Measurements from ENCODE around the gene DLK1.

Gene DLK1

DNA sequence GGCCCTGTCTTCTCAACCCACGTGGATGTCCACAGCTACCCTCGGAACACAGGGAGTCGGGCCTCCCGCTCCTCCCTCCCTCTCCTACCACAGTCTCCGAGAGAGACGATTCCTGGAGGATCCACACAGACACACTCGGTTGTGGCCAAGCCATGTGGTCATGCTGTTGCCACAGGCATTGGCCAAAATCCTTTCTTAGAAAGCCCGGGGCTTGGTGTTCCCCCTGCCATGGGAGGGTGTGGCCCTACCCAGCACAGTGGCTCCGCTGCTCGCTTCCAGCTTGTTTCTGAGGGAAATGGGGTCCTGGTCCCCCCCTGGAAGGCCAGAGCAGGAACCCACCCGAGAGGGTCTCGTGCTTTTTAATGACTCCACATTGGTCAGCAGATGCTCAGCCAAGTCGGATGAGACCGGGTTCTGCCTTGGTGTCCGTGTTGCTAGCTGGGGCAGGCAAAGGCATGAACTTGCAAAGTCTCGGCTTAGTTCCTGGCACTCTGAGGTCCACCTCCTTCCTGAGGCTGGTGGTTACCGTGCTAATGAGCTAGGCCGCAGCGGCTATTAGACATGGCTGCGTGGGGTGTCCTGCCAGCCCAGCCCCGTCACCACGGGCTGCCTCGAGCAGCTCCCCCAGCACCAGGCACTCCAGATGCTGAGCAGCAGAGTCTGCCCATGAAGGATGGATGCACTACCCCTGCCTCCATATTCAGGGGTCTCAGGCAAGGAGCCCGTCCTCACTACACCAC lies 52.4 kb downstream of the DLK1 start:
- Mint-ChIP-seq H3K4me1 (no peaks in the 10 kb centered on the region), H3K27me3 (peaks cover 1% of the 10 kb centered on the region), H3K4me3 (no peak overlapping the region), H3K27ac (no peak overlapping the region), H3K36me3 (no peaks in the 10 kb centered on the region), H3K9me3 (no peaks in the 10 kb centered on the region)

DNA sequence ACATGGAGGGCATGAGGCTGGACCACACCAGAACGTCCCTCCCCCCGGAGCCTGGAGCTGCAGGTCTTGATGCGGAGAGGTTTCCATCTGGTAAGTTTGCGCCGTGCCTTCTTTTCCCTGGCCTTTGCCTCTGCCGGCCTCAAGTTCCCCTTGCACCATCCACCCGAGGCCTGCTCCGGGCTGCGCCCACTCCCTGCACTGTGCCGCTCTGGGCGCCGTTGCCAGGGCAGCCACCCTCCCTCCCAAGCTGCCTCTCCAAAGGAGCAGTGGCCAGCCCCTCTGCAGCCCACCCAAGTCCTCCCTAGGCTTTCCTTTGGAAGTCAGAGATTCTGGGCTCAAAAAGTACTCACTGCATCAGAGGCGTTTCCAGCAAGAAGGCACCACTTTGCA lies 53.0 kb downstream of the DLK1 start:
- no peaks in the 10 kb centered on the region for H3K4me1 Mint-ChIP-seq
- H3K9me3 Mint-ChIP-seq, result no peaks in the 10 kb centered on the region
- H3K4me3 Mint-ChIP-seq, result no peak overlapping the region
- no peak overlapping the region for H3K27ac Mint-ChIP-seq
- peaks cover 1% of the 10 kb centered on the region for H3K27me3 Mint-ChIP-seq
- H3K36me3 Mint-ChIP-seq, result no peaks in the 10 kb centered on the region

DNA sequence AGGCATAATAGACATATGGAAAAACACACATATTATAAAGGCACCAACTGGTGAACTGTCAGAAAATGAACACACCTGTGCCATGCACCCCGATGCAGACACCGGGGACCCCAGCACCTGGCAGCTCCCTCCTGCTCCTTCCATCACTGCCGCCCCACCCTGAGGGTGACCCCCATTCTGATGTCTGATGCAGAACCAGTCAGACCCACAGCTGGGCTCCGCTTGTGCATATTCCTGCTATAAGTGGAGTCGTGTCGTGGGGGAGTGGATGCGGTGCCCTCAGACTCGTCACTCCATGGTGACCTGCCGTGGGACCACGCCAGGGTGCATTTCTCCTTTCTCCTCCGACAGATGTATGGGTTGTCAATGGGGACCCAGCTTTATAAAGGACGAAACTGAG lies 53.6 kb downstream of the DLK1 start:
- H3K27ac Mint-ChIP-seq, result no peak overlapping the region
- H3K27me3 Mint-ChIP-seq, result peaks cover 1% of the 10 kb centered on the region
- no peak overlapping the region for H3K4me3 Mint-ChIP-seq
- H3K4me1 Mint-ChIP-seq, result no peaks in the 10 kb centered on the region
- no peaks in the 10 kb centered on the region for H3K36me3 Mint-ChIP-seq
- no peaks in the 10 kb centered on the region for H3K9me3 Mint-ChIP-seq

DNA sequence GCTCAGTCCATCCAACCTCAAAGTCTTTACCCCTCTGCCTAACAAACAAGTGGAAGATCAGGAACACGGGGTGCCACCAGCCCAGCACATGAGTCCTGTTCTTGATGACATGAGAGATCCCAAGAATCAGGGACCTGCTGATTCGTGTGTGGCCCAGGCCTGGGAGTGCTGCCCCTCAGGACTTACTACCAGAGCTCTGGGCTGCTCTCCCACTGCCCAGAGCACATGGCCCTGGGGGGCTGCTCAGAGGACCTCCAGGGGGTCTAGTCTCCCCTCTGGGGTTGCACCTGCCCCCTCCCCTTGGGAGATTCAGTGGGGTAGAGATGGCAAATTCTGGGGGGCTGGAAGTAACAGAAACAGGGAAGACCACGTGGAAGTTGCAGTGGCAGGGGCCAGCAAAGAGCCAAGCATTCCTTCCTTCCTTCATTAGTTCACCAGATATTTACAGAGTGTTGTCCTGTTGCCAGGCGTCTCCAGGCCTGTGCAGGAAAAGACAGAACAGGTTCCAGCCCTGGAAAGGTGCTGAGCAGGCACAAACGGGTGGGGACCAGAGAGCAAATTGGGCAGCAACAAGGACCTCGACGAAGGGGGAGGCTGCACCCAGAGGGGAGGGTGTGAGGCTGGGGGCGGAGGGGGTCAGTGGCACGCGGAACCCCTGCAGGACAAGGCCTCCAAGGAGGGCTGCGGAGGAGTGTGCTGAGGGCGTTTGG lies 54.1 kb downstream of the DLK1 start:
- H3K4me3 Mint-ChIP-seq, result no peak overlapping the region
- H3K4me1 Mint-ChIP-seq, result no peaks in the 10 kb centered on the region
- H3K27ac Mint-ChIP-seq, result no peak overlapping the region
- no peaks in the 10 kb centered on the region for H3K36me3 Mint-ChIP-seq
- H3K27me3 Mint-ChIP-seq, result peaks cover 1% of the 10 kb centered on the region
- no peaks in the 10 kb centered on the region for H3K9me3 Mint-ChIP-seq

DNA sequence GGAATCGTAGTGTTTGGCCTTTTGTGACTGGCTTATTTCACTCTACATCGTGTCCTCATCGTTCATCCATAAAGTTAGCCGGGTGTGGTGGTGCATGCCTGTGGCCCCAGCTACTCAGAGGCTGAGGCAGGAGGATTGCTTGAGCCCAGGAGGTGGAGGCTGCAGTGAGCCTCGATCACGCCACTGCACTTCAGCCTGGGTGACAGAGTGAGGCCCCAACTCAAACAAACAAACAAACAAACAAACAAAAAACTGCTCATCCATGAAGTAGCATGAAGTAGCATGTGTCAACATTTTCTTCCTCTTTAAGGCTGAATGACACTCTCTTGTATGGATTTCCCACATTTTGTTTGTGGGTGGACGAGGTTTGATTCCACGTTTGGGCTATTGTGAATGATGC lies 55.3 kb downstream of the DLK1 start:
- Mint-ChIP-seq H3K4me3 (no peak overlapping the region), H3K4me1 (no peaks in the 10 kb centered on the region), H3K36me3 (no peaks in the 10 kb centered on the region), H3K27ac (no peak overlapping the region), H3K9me3 (no peaks in the 10 kb centered on the region), H3K27me3 (peaks cover 1% of the 10 kb centered on the region)

DNA sequence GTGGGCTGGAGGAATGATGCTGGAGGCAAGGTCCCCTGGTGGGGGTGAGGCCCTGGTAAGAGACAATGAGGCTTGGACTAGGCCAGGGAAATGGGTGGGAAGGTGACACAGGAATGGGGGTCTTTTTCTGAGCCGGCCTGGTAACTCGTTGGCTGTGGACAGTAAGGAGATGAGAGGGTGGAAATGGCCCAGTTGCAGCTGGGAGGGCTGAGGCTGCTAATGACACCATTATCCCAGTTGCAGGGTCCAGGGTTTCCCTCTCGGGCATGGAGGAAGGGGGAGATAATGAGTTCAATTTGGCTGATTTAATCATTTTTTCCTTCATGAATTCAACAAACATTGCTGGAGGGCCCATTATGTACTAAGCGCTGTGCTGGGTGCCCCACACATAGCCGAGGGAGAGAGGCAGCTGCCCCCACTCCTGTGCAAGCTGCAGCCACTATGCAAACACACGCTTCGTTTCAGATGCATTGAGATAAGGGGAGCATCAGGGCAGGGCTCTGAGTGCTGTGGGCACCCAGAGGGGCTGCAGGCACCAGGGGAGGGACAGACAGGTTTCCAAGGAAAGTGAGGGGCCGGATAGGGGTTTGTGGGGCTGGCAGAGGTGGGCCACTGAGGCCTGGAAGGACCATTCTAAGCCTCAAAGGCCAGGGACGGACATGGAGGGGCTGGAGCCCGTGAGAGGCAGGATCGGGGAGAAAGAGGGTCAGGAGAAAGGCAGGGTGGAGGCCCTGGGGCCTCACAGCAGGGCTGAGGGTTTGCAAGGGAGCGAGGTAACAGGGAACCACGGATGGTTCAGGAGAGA lies 56.0 kb downstream of the DLK1 start:
- H3K4me3 Mint-ChIP-seq, result no peak overlapping the region
- H3K36me3 Mint-ChIP-seq, result no peaks in the 10 kb centered on the region
- peaks cover 1% of the 10 kb centered on the region for H3K27me3 Mint-ChIP-seq
- no peaks in the 10 kb centered on the region for H3K9me3 Mint-ChIP-seq
- no peaks in the 10 kb centered on the region for H3K4me1 Mint-ChIP-seq
- no peak overlapping the region for H3K27ac Mint-ChIP-seq

DNA sequence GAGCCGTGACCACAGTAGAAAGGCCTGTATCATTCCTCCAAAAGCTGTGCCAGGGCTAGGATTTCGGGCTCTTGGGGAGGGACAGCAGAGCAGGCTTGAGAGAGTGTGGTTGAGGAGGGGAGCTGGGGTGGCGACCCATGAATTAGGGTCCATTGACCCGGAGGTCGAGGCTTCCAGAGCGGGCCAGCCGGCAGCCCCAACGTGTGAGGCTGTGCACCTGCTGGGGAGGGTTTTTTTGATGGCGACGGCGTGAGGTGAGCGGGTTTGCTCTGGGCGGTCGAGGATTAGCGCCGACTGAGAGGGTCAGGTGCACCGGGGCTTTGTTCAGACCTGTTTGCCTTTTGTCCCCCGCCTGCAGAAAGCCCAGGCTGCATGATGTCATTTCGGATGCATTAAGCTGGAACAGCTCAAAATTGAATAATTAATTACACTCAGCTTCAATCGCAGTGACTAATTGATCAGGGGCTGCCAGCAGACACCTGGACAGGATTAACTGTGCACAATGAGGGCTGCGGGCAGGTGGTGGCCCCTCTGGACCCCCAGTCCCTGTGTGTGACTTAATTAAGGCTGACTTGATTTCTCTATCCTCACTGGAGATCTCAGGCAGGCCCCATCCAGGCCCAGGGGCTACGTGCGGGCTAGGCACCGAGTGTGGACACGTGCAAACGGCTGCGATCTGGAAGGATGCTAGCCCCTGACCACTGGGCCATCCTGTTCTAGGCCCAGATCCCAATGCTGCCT lies 57.1 kb downstream of the DLK1 start:
- no peak overlapping the region for H3K27ac Mint-ChIP-seq

DNA sequence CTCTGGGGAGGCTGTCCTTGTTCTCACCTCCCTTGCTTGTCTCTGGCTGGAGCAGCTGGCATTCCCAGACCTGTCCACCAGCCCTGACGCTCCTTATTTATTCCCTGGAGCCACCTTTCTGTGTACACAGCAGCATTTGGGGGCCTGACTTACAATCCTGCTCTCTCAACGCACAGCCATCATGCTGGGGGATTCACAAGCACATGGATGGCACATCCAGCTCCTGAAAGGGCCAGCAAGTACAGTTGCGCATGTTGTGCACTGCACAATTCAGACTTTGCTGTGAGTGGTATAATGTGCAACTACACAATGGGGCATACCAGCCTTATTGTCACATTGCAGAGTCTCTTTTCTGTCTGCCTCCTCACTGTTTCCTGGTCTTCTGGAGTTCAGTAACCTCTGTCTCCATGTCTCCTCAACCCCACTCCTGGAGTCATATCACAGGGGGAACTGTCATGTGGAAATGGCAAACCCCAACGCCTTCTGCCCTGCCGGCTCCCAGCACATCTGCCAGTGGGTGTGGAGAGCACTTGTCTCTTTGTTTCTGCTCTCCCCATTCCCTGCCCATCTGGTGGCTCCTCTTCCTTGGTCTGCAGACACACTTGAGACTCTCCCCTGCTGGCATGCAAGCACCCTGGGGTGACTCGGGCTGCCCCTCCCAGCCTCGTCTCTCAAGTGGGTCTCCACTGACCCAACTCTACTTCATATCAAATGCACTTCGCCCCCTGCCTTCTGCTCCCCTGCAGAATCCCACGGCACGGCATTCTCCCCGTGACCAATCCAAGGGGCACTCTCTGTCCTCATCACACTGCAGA lies 58.0 kb downstream of the DLK1 start:
- no peaks in the 10 kb centered on the region for H3K36me3 Mint-ChIP-seq
- no peak overlapping the region for H3K27ac Mint-ChIP-seq
- no peak overlapping the region for H3K4me3 Mint-ChIP-seq
- no peaks in the 10 kb centered on the region for H3K9me3 Mint-ChIP-seq
- peaks cover 5% of the 10 kb centered on the region for H3K27me3 Mint-ChIP-seq
- no peaks in the 10 kb centered on the region for H3K4me1 Mint-ChIP-seq

More for the DNA sequence above, 57.1 kb downstream of the DLK1 start:
- Mint-ChIP-seq H3K4me3 (no peak overlapping the region), H3K4me1 (no peaks in the 10 kb centered on the region), H3K36me3 (no peaks in the 10 kb centered on the region), H3K9me3 (no peaks in the 10 kb centered on the region), H3K27me3 (peaks cover 5% of the 10 kb centered on the region)

DNA sequence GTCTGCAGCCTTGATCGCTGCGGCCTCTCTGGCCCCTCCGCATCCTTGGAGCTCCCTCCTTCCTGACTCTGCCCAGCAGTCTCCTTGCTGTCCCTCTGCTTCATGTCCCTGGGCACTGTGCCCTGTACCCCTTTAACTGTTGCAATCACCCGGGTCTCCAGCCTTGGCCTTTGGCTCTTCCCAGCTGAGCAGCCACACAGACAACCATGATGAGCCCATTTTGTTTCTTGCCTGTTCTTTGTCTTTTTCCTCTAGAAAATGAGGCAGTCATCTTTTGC lies 58.6 kb downstream of the DLK1 start:
- Mint-ChIP-seq H3K27ac (no peak overlapping the region), H3K4me1 (no peaks in the 10 kb centered on the region), H3K27me3 (peaks cover 5% of the 10 kb centered on the region), H3K36me3 (no peaks in the 10 kb centered on the region), H3K9me3 (no peaks in the 10 kb centered on the region), H3K4me3 (no peak overlapping the region)

DNA sequence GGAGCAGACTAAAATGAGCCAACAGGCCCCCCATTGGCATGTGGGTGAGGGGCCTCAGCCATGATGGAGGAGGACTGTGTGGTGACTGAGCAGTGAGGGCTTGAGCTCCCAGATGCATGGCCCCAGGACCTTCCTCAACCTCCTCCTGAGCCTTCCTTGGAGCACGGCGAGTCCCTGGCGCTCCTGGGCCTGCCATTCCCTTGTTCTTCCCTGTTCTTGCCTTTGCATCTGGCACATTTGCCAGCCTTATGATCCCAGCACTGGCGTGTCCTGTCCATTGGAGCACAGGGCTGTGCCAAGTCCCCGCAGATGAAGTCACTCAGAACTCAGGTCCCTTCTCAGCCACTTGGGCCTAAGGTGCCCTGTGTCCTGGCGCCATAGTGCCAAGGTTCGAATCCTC lies 58.9 kb downstream of the DLK1 start:
- Mint-ChIP-seq H3K27me3 (peaks cover 4% of the 10 kb centered on the region), H3K9me3 (no peaks in the 10 kb centered on the region), H3K27ac (no peak overlapping the region), H3K4me3 (no peak overlapping the region), H3K36me3 (no peaks in the 10 kb centered on the region), H3K4me1 (no peaks in the 10 kb centered on the region)

DNA sequence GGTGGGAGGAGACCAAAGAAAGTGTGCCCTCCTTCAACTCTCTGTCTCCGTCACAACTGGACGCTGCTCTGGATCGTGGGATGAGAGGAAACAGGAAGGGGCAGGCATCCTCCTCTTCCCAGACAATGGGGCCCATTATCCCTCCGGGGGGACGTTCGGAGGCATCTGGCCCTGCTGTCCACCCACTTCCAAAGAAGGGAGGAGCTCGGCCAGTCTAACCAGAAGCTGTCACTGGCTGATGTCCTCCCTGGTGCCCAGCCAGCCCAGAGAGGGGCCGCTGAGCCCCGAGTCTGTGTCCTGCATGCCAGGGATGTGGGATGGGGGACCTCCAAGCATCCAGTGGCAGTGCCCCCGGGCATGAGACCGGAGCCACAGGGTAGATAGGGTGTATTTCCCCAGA lies 59.4 kb downstream of the DLK1 start:
- no peaks in the 10 kb centered on the region for H3K4me1 Mint-ChIP-seq
- no peak overlapping the region for H3K27ac Mint-ChIP-seq
- peaks cover 8% of the 10 kb centered on the region for H3K27me3 Mint-ChIP-seq
- H3K4me3 Mint-ChIP-seq, result no peak overlapping the region
- no peaks in the 10 kb centered on the region for H3K36me3 Mint-ChIP-seq
- no peaks in the 10 kb centered on the region for H3K9me3 Mint-ChIP-seq

DNA sequence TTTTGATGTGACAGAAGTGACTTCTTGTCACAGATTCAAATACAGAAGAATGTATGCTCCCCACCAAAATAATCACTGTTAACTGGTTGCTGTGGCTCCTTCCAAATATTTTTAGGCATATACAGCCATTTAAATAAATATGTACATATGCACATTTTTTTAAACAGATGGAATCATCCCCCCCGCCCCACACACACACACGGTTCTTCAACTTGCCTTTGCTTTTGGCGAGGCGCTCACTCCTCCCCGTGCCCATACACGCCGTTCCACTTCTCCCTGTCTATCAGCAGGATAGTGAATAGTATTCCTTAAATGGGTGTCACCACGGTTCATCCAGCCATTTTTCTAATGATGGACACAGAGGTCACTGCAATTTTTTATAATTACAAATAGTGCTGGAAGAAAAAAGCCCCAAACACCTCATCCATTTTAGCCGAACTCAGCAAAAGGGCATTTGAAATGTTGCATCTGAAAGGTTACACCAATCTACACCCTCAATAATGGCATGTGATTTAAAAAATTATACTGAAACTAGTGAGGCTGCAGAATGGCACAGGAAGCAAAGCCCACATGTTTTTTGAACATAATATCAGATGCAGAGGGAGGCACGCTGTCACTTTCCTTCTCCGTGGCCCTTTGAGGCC lies 60.0 kb downstream of the DLK1 start:
- H3K27me3 Mint-ChIP-seq, result peaks cover 8% of the 10 kb centered on the region
- H3K36me3 Mint-ChIP-seq, result no peaks in the 10 kb centered on the region
- no peaks in the 10 kb centered on the region for H3K9me3 Mint-ChIP-seq
- no peaks in the 10 kb centered on the region for H3K4me1 Mint-ChIP-seq
- no peak overlapping the region for H3K27ac Mint-ChIP-seq
- H3K4me3 Mint-ChIP-seq, result no peak overlapping the region

DNA sequence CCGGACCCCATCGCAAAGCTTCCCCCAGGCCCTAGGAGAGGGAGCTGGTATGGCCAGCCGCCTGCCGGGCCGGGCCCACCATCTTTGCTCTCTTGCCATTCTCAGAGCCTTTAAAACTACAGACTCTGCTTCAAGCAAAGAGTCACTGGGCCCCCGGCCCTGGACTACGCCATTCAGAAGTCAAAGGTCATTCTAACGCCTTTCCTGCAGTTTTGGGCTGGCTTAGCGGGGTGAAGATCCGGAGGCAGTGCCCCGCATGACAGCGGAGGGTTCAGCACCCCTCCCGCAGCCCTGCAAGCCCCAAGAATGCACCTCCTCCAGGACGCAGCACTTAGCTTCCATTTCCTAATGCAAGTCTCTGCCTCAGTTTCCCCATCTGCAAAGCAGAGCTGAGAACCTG lies 61.0 kb downstream of the DLK1 start:
- H3K27ac Mint-ChIP-seq, result peak overlapping the region; percentile 70
- no peak overlapping the region for H3K4me3 Mint-ChIP-seq
- no peaks in the 10 kb centered on the region for H3K9me3 Mint-ChIP-seq
- no peaks in the 10 kb centered on the region for H3K36me3 Mint-ChIP-seq
- peaks cover 11% of the 10 kb centered on the region for H3K27me3 Mint-ChIP-seq
- H3K4me1 Mint-ChIP-seq, result no peaks in the 10 kb centered on the region
